ENCODE results near the gene NFIX.
"Not testable (repeated sequence)": the region's sequence is repeated elsewhere in the genome, so short reads cannot be mapped to it uniquely, and the experiment has no call there.

NFIX gene

DNA sequence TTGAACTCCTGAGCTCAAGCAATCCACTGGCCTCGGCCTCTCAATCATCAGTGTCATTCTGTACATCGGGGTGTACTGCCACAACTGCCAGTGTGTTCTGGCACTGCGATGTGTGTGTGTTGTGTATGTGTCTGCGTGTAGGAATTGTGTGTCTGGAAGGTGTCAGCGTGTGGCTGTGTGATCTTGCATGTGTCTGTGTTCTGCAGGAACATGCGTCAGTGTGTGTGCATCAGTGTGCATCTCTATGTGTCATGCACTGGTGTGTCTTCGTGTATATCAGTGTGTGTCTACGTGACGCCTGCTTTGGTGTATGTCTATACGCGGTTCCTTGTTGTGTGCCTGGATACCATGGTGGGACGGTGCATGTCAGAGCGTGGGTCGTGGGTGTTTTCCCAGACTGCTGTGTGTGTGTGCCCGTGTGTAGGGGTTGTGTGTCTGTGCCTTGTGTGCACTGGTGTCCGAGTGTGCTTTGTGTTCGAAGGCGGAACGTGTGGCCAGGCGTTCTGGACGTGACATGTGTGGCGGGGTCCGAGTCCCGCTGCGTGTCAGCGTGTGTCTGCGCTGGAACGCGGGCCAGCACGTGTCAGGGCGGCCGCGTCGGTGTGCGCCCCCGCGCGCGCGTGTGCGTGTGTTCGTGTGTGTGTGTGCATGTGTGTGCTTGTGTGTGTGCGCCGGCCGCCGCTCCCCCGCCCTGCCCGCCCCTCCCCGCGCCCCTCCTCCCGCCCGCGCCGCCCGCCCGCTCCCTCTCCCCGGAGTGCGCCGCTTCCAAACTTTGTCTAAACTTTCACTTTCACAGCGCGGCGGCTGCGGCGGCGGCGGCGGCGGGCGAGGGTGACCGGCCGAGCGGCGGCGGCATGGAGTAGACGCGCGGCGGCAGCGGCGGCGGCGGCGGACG is at the start of gene NFIX:
NFIX (plus strand) TSS at position 775 of the 895 bp plus-strand sequence. CDS start 363 bp downstream, outside the sequence.
- Histone ChIP-seq H3K4me3 (ENCODE audit: low read depth, low read length) (peak within 1 kb of the TSS; percentile 55), H3K4me1 (ENCODE audit: control insufficient read depth, insufficient read depth, low read length) (peaks cover 3% of the 10 kb centered on the region; the same call in 1 of the 2 replicates), H3K9me3 (ENCODE audit: control insufficient read depth, insufficient read depth, low read depth, low read length) (no peaks in the 10 kb centered on the region), H3K9ac (ENCODE audit: low read length) (no peak within 1 kb of the TSS), H3K36me3 (ENCODE audit: control insufficient read depth, insufficient read depth, low read length) (no peaks in the 10 kb centered on the region), H3K27ac (ENCODE audit: low read depth, low read length) (no peak within 1 kb of the TSS), H3K27me3 (ENCODE audit: control insufficient read depth, insufficient read depth, low read length) (peaks cover 90% of the 10 kb centered on the region)

DNA sequence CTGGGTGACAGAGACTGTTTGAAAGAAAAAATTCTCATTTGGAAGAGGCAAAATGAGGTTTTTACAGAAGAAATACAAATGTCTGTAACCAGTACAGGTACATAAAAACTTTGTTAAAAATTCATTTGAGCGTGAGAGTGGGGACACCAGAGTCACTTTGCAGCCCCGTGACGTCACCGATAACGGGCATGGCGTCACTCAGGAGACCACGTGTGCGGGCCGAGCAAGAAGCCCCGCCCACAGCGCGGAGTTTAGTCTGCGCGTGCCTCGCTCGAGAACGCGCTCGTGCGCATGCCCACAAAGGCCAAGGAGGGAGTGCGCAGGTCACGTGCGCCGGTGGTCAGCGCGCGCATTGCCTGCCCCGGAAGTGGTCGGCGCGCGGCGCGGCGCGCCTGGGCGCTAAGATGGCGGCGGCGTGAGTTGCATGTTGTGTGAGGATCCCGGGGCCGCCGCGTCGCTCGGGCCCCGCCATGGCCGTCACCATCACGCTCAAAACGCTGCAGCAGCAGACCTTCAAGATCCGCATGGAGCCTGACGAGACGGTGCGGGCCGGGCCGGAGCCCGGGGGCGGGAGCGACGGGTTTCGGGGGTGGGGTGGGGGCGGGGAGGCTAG is 49.7 kb upstream of the NFIX start, which contains the start of gene RAD23A:
RAD23A (plus strand) TSS at position 384 of the 613 bp plus-strand sequence; CDS start at position 471, 87 bp downstream.
- Histone ChIP-seq H3K36me3 (ENCODE audit: control insufficient read depth, insufficient read depth, low read length) (peaks cover 75% of the 10 kb centered on the region), H3K27ac (ENCODE audit: low read depth, low read length) (peak within 1 kb of the TSS; percentile 93), H3K9me3 (ENCODE audit: control insufficient read depth, insufficient read depth, low read depth, low read length) (no peaks in the 10 kb centered on the region), H3K27me3 (ENCODE audit: control insufficient read depth, insufficient read depth, low read length) (no peaks in the 10 kb centered on the region), H3K9ac (ENCODE audit: low read length) (peak within 1 kb of the TSS; percentile 95), H3K4me1 (ENCODE audit: control insufficient read depth, insufficient read depth, low read length) (0 out of 2 replicates have a peak, but pooled peaks cover 4% of the 10 kb centered on the region), H3K4me3 (ENCODE audit: low read depth, low read length) (peak within 1 kb of the TSS; percentile 80)

- H3K4me1 ChIP-seq (ENCODE audit: control insufficient read depth, insufficient read depth, low read length), result 0 out of 2 replicates have a peak, but pooled peaks cover 4% of the 10 kb centered on the region
- peak overlapping the region; percentile 95 for H3K9ac ChIP-seq (ENCODE audit: low read length)
- peak overlapping the region; percentile 80 for H3K4me3 ChIP-seq (ENCODE audit: low read depth, low read length)
- peaks cover 75% of the 10 kb centered on the region for H3K36me3 ChIP-seq (ENCODE audit: control insufficient read depth, insufficient read depth, low read length)
- no peaks in the 10 kb centered on the region for H3K9me3 ChIP-seq (ENCODE audit: control insufficient read depth, insufficient read depth, low read depth, low read length)
- H3K27ac ChIP-seq (ENCODE audit: low read depth, low read length), result peak overlapping the region; percentile 93
- no peaks in the 10 kb centered on the region for H3K27me3 ChIP-seq (ENCODE audit: control insufficient read depth, insufficient read depth, low read length)
These were observed 49.1 kb upstream of the NFIX start for GRCh38 chr19:12946092-12946721.

DNA sequence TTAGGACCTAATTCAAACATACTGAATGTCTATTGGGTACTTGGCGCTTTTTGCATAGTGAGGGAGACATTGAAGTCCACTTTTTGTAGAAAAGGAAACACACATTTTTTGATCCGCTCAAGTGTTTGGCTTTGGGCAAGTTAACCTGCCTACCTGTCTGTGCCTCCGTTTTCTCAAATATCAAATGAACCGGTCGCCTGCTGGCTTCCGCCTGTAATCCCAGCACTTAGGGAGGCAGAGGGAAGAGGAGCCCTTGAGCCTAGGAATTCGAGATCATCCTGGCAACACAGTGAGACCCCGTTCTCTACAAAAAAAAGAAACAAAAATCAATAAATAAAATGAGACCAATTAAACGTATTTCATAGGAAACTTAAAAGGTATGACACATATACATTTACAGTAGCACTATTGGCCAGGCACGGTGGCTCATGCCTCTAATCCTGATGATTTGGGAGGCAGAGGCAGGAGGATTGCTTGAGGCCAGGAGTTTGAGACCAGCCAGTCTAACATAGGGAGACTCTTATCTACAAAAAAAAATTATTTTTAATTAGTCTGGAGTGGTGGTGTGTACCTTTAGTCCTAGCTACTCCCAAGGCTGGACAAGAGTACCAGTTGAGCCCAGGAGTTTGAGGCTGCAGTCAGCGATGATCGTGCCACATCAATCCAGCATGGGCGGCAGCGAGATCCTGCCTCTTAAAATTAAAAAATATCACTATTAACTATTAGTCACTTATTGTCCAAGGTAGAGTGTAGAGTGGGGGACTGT is 48.4 kb upstream of the NFIX start:
- H3K4me1 ChIP-seq (ENCODE audit: control insufficient read depth, insufficient read depth, low read length), result 0 out of 2 replicates have a peak, but pooled peaks cover 4% of the 10 kb centered on the region
- H3K27me3 ChIP-seq (ENCODE audit: control insufficient read depth, insufficient read depth, low read length), result no peaks in the 10 kb centered on the region
- peak overlapping the region; percentile 80 for H3K4me3 ChIP-seq (ENCODE audit: low read depth, low read length)
- H3K27ac ChIP-seq (ENCODE audit: low read depth, low read length), result peak overlapping the region; percentile 93; the same call in 1 of the 2 replicates
- no peaks in the 10 kb centered on the region for H3K9me3 ChIP-seq (ENCODE audit: control insufficient read depth, insufficient read depth, low read depth, low read length)
- peaks cover 74% of the 10 kb centered on the region for H3K36me3 ChIP-seq (ENCODE audit: control insufficient read depth, insufficient read depth, low read length)
- peak overlapping the region; percentile 95 for H3K9ac ChIP-seq (ENCODE audit: low read length)

DNA sequence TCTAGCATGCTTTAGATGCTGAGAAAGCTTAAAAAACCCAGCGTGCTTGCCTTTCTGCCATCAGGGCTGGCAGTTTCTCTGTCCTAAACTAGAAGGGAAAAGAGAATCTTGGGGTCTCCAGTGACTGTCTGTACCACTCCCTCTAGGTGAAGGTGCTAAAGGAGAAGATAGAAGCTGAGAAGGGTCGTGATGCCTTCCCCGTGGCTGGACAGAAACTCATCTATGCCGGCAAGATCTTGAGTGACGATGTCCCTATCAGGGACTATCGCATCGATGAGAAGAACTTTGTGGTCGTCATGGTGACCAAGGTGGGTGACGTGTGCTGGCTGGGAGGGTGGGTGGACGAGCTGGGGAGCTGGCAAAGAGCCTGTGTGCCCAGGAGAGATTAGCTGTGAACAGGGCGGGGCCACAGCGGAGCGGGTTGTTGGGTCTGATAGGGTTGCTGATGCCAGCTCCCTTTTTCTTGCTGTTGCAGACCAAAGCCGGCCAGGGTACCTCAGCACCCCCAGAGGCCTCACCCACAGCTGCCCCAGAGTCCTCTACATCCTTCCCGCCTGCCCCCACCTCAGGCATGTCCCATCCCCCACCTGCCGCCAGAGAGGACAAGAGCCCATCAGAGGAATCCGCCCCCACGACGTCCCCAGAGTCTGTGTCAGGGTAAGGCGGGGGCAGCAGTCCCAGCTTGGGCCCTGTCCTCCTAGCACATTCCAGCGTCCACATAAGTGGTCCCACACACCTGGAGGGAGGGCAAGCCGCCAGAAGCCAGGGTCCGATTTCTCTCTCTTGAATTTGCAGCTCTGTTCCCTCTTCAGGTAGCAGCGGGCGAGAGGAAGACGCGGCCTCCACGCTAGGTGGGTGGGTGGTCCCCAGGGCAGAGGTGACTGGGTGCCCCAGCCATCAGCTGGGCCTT is 47.3 kb upstream of the NFIX start:
- Histone ChIP-seq H3K9me3 (ENCODE audit: control insufficient read depth, insufficient read depth, low read depth, low read length) (no peaks in the 10 kb centered on the region), H3K9ac (ENCODE audit: low read length) (no peak overlapping the region), H3K4me1 (ENCODE audit: control insufficient read depth, insufficient read depth, low read length) (0 out of 2 replicates have a peak, but pooled peaks cover 8% of the 10 kb centered on the region), H3K36me3 (ENCODE audit: control insufficient read depth, insufficient read depth, low read length) (peaks cover 74% of the 10 kb centered on the region), H3K27me3 (ENCODE audit: control insufficient read depth, insufficient read depth, low read length) (no peaks in the 10 kb centered on the region), H3K27ac (ENCODE audit: low read depth, low read length) (no peak overlapping the region), H3K4me3 (ENCODE audit: low read depth, low read length) (no peak overlapping the region)

DNA sequence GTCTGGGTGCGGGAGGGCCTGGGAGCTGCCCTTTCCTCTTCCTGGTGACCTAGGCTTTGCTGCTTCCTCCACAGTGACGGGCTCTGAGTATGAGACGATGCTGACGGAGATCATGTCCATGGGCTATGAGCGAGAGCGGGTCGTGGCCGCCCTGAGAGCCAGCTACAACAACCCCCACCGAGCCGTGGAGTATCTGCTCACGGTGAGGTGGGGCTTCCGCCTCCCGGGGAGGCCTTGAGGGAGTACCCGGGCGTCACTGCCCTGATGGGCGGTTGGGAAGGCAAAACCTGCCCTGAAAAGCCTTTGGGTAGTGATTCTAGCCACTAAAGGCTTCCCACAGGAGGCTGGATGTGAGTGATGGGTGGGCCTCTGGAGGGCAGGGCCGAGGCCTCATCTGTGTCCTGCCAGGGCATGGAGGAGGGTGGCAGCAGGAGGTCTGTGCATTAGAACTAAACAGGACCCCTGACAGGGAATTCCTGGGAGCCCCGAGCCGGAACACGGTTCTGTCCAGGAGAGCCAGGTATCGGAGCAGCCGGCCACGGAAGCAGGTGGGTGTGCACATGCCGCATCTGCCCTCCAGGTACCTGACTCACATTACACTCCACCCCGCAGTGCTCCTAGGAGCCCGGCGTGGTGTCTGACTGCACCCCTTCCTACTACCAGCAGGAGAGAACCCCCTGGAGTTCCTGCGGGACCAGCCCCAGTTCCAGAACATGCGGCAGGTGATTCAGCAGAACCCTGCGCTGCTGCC is 46.5 kb upstream of the NFIX start:
- Histone ChIP-seq H3K27ac (ENCODE audit: low read depth, low read length) (no peak overlapping the region), H3K9me3 (ENCODE audit: control insufficient read depth, insufficient read depth, low read depth, low read length) (no peaks in the 10 kb centered on the region), H3K4me1 (ENCODE audit: control insufficient read depth, insufficient read depth, low read length) (0 out of 2 replicates have a peak, but pooled peaks cover 8% of the 10 kb centered on the region), H3K4me3 (ENCODE audit: low read depth, low read length) (no peak overlapping the region), H3K36me3 (ENCODE audit: control insufficient read depth, insufficient read depth, low read length) (peaks cover 73% of the 10 kb centered on the region), H3K27me3 (ENCODE audit: control insufficient read depth, insufficient read depth, low read length) (no peaks in the 10 kb centered on the region), H3K9ac (ENCODE audit: low read length) (no peak overlapping the region)

GRCh38 chr19:12949363-12950283 is 45.7 kb upstream of the NFIX start:
- H3K36me3 ChIP-seq (ENCODE audit: control insufficient read depth, insufficient read depth, low read length), result peaks cover 74% of the 10 kb centered on the region
- no peak overlapping the region for H3K9ac ChIP-seq (ENCODE audit: low read length)
- H3K4me1 ChIP-seq (ENCODE audit: control insufficient read depth, insufficient read depth, low read length), result 0 out of 2 replicates have a peak, but pooled peaks cover 8% of the 10 kb centered on the region
- no peak overlapping the region for H3K4me3 ChIP-seq (ENCODE audit: low read depth, low read length)
- no peak overlapping the region for H3K27ac ChIP-seq (ENCODE audit: low read depth, low read length)
- no peaks in the 10 kb centered on the region for H3K27me3 ChIP-seq (ENCODE audit: control insufficient read depth, insufficient read depth, low read length)
- H3K9me3 ChIP-seq (ENCODE audit: control insufficient read depth, insufficient read depth, low read depth, low read length), result no peaks in the 10 kb centered on the region

GRCh38 chr19:12952050-12952449 is 43.2 kb upstream of the NFIX start:
- H3K9ac ChIP-seq (ENCODE audit: low read length); H3K27ac ChIP-seq (ENCODE audit: low read depth, low read length); H3K27me3 ChIP-seq (ENCODE audit: control insufficient read depth, insufficient read depth, low read length); H3K4me3 ChIP-seq (ENCODE audit: low read depth, low read length); H3K4me1 ChIP-seq (ENCODE audit: control insufficient read depth, insufficient read depth, low read length); H3K9me3 ChIP-seq (ENCODE audit: control insufficient read depth, insufficient read depth, low read depth, low read length): not testable (repeated sequence)
- peaks cover 78% of the 10 kb centered on the region for H3K36me3 ChIP-seq (ENCODE audit: control insufficient read depth, insufficient read depth, low read length)
